ENCODE measurements around the gene RGMB. TPM values are rescaled to one million over a fixed set of nuclear protein-coding genes. Genes with fewer than 3 reads are reported as not detected.

RGMB gene
- polyA plus RNA-seq, 1 of the 3 experiments (the other 2 are of a cell fraction), result 86.7 TPM

- no peak overlapping the region for H2AFZ ChIP-seq (ENCODE audit: low read depth)
- peaks cover 97% of the 10 kb centered on the region for H3K79me2 ChIP-seq (ENCODE audit: insufficient read depth)
- H3K4me3 ChIP-seq (ENCODE audit: low read depth in 2 of 2, low read length in 1 of 2), result peak overlapping the region in 1 of 2 experiments; percentile 76; a peak in 2 of 4 replicates
- no peaks in the 10 kb centered on the region for H3K9me2 ChIP-seq
- H3K9ac ChIP-seq, result peak overlapping the region; percentile 1; the same call in 1 of the 2 replicates
- H3K27me3 ChIP-seq (ENCODE audit: insufficient read depth), result no peaks in the 10 kb centered on the region
- POLR2A ChIA-PET, result no interaction called here
- H3F3A ChIP-seq (replicated peaks; ENCODE audit: insufficient read depth), result peaks cover 28% of the 10 kb centered on the region
- H3K4me1 ChIP-seq (ENCODE audit: control insufficient read depth in 1 of 2, insufficient read depth in 2 of 2, low read depth in 1 of 2, low read length in 1 of 2), result peaks cover 9 to 38% of the 10 kb centered on the region in 2 experiments; a peak in 3 of 4 replicates
- H3K36me3 ChIP-seq (replicated peaks in 1 of 2; ENCODE audit: control insufficient read depth in 1 of 2, insufficient read depth in 2 of 2, low read length in 1 of 2), result peaks cover 32 to 77% of the 10 kb centered on the region in 2 experiments
- TF ChIP-seq ELF1 (IDR thresholded peaks at IDR 0.05), result no peak
- TF ChIP-seq TAF1 (IDR thresholded peaks at IDR 0.05; ENCODE audit: borderline replicate concordance, low read depth, low read length), result no peak
- TF ChIP-seq NFIC (IDR thresholded peaks at IDR 0.05; ENCODE audit: borderline replicate concordance), result no peak
- no peak for TF ChIP-seq RXRA (IDR thresholded peaks at IDR 0.05; ENCODE audit: borderline replicate concordance, low read depth)
- TF ChIP-seq RAD21 (IDR thresholded peaks at IDR 0.05; ENCODE audit: low read length), result no peak
- peaks cover 84% of the 10 kb centered on the region for H4K20me1 ChIP-seq (ENCODE audit: insufficient read depth)
- H3K27ac ChIP-seq (ENCODE audit: low read depth in 2 of 2, low read length in 1 of 2), result peak overlapping the region in 1 of 2 experiments; percentile 75; a peak in 1 of 4 replicates
- DNase-seq, result no peak
- peak overlapping the region; percentile 81 for H3K4me2 ChIP-seq
- CTCF ChIA-PET, result interaction anchor here (0.7 to 13.6 kb wide), 4 partner anchors 8 to 113 kb away, joined by 3 to 409 read pairs (median 14); no protein-coding TSS in a partner anchor
- WGBS (ENCODE audit: low lambda C conversion rate), result 88% methylated on average over 4 of the region's 4 CpGs
- no peaks in the 10 kb centered on the region for H3K9me3 ChIP-seq
Measured at GRCh38 chr5:98777295-98777694, 3.8 kb downstream of the RGMB start.

DNA sequence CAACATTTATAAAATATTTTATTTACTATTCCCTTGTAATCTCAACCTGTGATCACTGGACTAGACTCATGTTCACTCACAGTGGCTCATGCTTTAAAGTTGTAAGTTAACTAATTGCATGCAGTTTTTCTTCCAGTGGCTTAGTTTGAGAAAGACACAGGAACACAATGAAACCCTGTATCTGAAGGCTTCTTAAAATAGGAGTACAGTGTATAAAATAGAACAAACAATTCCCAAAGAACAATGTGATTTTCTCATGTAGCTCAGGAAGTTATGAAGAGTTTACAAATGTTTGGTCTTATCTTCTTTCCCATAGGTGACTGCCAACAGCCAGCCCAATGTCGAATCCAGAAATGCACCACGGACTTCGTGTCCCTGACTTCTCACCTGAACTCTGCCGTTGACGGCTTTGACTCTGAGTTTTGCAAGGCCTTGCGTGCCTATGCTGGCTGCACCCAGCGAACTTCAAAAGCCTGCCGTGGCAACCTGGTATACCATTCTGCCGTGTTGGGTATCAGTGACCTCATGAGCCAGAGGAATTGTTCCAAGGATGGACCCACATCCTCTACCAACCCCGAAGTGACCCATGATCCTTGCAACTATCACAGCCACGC is 5.9 kb downstream of the RGMB start:
- Histone ChIP-seq H3F3A (replicated peaks; ENCODE audit: insufficient read depth) (peaks cover 20% of the 10 kb centered on the region), H3K4me1 (ENCODE audit: control insufficient read depth in 1 of 2, insufficient read depth in 2 of 2, low read depth in 1 of 2, low read length in 1 of 2) (peaks cover 8 to 49% of the 10 kb centered on the region in 2 experiments; a peak in 3 of 4 replicates), H3K4me3 (ENCODE audit: low read depth in 2 of 2, low read length in 1 of 2) (peak overlapping the region in 1 of 2 experiments; percentile 76; a peak in 1 of 4 replicates), H3K27me3 (ENCODE audit: insufficient read depth) (no peaks in the 10 kb centered on the region), H3K79me2 (ENCODE audit: insufficient read depth) (peaks cover 100% of the 10 kb centered on the region), H2AFZ (ENCODE audit: low read depth) (no peak overlapping the region), H3K4me2 (peak overlapping the region; percentile 81), H3K9me2 (no peaks in the 10 kb centered on the region), H3K36me3 (replicated peaks in 1 of 2; ENCODE audit: control insufficient read depth in 1 of 2, insufficient read depth in 2 of 2, low read length in 1 of 2) (peaks cover 47 to 86% of the 10 kb centered on the region in 2 experiments), H3K9me3 (no peaks in the 10 kb centered on the region), H3K27ac (ENCODE audit: low read depth in 2 of 2, low read length in 1 of 2) (peak overlapping the region in 1 of 2 experiments; percentile 24; a peak in 1 of 4 replicates), H3K9ac (peak overlapping the region; percentile 22; the same call in 1 of the 2 replicates), H4K20me1 (ENCODE audit: insufficient read depth) (peaks cover 100% of the 10 kb centered on the region)
- DNase-seq, result no peak
- ChIA-PET POLR2A (no interaction called here), CTCF (interaction anchor here (0.7 to 13.6 kb wide), 3 partner anchors 10 to 373 kb away, joined by 3 to 409 read pairs (median 23); no protein-coding TSS in a partner anchor)
- WGBS (ENCODE audit: low lambda C conversion rate), result 97% methylated on average over 11 of the region's 11 CpGs
- no peak for TF ChIP-seq RCOR1 (IDR thresholded peaks at IDR 0.05; ENCODE audit: low read length)
- TF ChIP-seq, protein P1, sequence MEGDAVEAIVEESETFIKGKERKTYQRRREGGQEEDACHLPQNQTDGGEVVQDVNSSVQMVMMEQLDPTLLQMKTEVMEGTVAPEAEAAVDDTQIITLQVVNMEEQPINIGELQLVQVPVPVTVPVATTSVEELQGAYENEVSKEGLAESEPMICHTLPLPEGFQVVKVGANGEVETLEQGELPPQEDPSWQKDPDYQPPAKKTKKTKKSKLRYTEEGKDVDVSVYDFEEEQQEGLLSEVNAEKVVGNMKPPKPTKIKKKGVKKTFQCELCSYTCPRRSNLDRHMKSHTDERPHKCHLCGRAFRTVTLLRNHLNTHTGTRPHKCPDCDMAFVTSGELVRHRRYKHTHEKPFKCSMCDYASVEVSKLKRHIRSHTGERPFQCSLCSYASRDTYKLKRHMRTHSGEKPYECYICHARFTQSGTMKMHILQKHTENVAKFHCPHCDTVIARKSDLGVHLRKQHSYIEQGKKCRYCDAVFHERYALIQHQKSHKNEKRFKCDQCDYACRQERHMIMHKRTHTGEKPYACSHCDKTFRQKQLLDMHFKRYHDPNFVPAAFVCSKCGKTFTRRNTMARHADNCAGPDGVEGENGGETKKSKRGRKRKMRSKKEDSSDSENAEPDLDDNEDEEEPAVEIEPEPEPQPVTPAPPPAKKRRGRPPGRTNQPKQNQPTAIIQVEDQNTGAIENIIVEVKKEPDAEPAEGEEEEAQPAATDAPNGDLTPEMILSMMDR (IDR thresholded peaks at IDR 0.05), result no peak
- TF ChIP-seq TEAD4 (IDR thresholded peaks at IDR 0.05; ENCODE audit: borderline replicate concordance, insufficient read depth), result no peak
- TF ChIP-seq FOXJ3 (CRISPR knock-in tag; IDR thresholded peaks at IDR 0.05), result no peak
- no peak for TF ChIP-seq RFX5 (IDR thresholded peaks at IDR 0.05; ENCODE audit: low read length)
- TF ChIP-seq, protein P2, sequence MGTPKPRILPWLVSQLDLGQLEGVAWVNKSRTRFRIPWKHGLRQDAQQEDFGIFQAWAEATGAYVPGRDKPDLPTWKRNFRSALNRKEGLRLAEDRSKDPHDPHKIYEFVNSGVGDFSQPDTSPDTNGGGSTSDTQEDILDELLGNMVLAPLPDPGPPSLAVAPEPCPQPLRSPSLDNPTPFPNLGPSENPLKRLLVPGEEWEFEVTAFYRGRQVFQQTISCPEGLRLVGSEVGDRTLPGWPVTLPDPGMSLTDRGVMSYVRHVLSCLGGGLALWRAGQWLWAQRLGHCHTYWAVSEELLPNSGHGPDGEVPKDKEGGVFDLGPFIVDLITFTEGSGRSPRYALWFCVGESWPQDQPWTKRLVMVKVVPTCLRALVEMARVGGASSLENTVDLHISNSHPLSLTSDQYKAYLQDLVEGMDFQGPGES (IDR thresholded peaks at IDR 0.05; ENCODE audit: low read depth, low read length), result no peak
- TF ChIP-seq, protein P3, sequence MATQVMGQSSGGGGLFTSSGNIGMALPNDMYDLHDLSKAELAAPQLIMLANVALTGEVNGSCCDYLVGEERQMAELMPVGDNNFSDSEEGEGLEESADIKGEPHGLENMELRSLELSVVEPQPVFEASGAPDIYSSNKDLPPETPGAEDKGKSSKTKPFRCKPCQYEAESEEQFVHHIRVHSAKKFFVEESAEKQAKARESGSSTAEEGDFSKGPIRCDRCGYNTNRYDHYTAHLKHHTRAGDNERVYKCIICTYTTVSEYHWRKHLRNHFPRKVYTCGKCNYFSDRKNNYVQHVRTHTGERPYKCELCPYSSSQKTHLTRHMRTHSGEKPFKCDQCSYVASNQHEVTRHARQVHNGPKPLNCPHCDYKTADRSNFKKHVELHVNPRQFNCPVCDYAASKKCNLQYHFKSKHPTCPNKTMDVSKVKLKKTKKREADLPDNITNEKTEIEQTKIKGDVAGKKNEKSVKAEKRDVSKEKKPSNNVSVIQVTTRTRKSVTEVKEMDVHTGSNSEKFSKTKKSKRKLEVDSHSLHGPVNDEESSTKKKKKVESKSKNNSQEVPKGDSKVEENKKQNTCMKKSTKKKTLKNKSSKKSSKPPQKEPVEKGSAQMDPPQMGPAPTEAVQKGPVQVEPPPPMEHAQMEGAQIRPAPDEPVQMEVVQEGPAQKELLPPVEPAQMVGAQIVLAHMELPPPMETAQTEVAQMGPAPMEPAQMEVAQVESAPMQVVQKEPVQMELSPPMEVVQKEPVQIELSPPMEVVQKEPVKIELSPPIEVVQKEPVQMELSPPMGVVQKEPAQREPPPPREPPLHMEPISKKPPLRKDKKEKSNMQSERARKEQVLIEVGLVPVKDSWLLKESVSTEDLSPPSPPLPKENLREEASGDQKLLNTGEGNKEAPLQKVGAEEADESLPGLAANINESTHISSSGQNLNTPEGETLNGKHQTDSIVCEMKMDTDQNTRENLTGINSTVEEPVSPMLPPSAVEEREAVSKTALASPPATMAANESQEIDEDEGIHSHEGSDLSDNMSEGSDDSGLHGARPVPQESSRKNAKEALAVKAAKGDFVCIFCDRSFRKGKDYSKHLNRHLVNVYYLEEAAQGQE (IDR thresholded peaks at IDR 0.05; ENCODE audit: low read depth, low read length), result no peak
- TF ChIP-seq MXI1 (IDR thresholded peaks at IDR 0.05; ENCODE audit: low read depth, low read length), result no peak
- TF ChIP-seq JUND (IDR thresholded peaks at IDR 0.05), result no peak
- TF ChIP-seq GABPA (IDR thresholded peaks at IDR 0.05; ENCODE audit: low read depth), result no peak
- no peak for TF ChIP-seq YY1 (IDR thresholded peaks at IDR 0.05; ENCODE audit: low read depth)
- no peak for TF ChIP-seq EZH2phosphoT487 (IDR thresholded peaks at IDR 0.05; ENCODE audit: borderline replicate concordance, low read depth)
- TF ChIP-seq, protein P4, sequence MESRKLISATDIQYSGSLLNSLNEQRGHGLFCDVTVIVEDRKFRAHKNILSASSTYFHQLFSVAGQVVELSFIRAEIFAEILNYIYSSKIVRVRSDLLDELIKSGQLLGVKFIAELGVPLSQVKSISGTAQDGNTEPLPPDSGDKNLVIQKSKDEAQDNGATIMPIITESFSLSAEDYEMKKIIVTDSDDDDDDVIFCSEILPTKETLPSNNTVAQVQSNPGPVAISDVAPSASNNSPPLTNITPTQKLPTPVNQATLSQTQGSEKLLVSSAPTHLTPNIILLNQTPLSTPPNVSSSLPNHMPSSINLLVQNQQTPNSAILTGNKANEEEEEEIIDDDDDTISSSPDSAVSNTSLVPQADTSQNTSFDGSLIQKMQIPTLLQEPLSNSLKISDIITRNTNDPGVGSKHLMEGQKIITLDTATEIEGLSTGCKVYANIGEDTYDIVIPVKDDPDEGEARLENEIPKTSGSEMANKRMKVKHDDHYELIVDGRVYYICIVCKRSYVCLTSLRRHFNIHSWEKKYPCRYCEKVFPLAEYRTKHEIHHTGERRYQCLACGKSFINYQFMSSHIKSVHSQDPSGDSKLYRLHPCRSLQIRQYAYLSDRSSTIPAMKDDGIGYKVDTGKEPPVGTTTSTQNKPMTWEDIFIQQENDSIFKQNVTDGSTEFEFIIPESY (IDR thresholded peaks at IDR 0.05; ENCODE audit: borderline replicate concordance, low read depth), result no peak
- no peak for TF ChIP-seq FOXM1 (IDR thresholded peaks at IDR 0.05; ENCODE audit: low read depth)
